ENCODE data around the gene ANKRD39.

Gene ANKRD39

GRCh38 chr2:96878796-96879544, 21.2 kb upstream of the ANKRD39 start:
- no peak overlapping the region for H3K27ac ChIP-seq
- TF ChIP-seq CTCF (conservative IDR thresholded peaks at IDR 0.05) = no peak

GRCh38 chr2:96878171-96878570, 20.4 kb upstream of the ANKRD39 start:
- no peak overlapping the region for H3K27ac ChIP-seq
- no peak for TF ChIP-seq CTCF (conservative IDR thresholded peaks at IDR 0.05)

DNA sequence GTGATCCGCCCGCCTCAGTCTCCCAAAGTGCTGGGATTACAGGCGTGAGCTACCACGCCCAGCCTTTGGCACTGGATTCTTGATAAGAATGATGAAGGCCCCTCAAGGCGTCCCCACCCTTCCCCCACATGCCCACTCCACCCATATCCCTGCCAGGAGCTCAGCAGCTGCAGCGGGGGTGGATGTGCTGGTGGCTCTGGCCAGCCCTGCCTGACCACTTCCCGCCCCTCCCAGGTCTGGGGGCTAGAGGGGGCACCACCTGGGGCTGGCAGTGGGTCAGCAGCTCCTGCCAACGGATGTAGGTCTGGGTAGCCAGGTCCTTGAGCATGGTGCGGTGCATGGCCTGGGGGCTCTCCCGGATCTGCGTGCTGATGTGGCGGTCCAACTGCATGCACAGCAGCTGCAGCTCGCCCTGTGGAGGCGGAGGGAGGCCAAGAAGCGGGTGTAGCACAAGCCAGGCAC, 19.8 kb upstream of the ANKRD39 start:
- TF ChIP-seq CTCF (conservative IDR thresholded peaks at IDR 0.05) = no peak
- no peak overlapping the region for H3K27ac ChIP-seq

DNA sequence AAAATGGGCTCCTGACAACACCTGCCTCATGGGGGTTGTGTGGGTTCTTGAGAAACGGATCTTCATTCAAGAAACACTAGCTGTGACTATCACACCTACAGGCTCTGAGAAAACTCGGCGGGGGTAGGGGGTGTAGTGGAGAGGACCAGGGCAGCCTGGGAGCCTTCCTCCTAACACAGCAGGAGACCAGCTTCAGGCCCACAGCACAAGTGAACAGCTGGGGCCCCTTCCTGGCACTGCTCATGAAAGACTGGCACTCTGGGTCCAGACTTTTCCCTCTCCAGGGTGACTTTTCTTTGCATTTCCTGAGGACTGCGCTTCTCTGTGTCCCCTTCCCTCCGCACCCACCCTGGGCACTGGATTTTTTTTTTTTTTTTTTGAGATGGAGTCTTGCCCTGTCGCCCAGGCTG, 19.2 kb upstream of the ANKRD39 start:
- H3K27ac ChIP-seq = no peak overlapping the region
- no peak for TF ChIP-seq CTCF (conservative IDR thresholded peaks at IDR 0.05)

DNA sequence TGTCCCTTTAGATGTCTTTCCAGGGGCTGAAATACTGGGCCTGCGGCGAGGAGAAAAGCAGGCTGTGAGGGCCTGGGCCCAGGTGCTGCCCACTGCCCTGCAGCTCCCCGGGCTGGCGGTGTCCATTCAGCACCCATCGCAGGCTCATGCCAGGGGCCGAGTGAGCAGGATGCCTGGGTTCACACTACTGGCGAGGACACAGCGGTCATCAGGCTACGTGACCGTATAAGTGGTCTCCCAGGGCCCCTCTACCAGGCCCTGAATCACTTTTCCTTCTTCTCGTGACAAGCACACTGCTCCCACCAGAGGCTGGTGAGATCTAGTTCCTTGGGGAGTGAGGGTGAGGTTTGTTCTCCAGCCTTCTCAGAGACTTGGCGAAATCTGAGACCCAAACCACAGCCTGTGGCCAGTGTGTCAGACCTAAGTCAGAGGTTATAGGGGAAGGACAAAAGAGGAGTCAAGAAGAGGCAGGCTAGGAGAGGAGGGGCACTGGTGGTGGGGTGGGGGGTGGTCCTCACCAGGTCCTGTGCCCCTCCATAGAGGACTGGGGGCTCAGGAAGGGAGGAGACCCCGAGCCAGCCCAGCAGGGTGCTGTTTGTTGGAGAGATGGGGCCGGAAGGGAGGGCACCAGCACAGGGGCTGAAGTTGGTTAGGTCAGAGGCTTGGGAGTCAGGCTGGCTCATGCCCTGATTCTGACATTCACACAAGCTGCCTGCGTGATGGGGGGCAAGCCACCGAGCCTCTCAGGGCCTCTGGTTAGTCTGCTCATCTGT, 18.6 kb upstream of the ANKRD39 start:
- no peak for TF ChIP-seq CTCF (conservative IDR thresholded peaks at IDR 0.05)
- no peak overlapping the region for H3K27ac ChIP-seq

DNA sequence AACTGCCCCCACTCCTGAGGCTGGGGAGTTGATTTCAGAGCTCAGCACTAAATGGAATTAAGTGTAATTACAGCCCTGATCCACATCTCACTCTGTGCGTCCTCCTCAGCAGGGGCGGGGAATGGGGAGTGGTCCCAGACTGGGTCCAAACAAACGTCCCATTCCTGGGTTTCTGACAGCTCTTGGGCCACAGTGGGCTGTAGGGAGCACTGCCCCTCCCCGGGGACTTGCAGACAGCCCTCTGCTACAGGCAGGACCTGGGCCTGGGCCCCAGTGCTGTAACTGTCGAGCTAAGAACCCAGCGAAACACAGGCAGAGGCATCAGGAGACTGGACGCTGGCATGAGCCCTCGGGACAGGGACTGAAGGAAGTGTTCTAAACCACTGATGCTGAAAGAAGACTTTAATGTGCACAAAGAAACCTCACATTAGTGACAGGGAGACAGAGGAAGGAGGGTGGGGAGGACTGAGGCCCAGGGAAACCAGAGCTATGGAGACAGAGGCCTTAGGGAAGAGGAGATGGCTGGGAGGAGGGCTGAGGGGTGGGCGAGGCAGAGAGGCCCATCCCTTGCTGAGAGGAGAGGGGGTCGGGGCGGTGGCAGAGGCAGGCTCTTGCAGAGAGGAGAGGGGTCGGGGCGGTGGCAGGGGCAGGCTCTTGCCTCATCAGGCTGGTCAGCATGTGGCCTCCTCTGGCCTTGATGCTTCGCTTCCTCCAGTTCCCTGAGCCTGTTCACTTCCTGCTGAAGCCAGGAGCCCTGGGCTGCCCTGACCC, 17.9 kb upstream of the ANKRD39 start:
- no peak for TF ChIP-seq CTCF (conservative IDR thresholded peaks at IDR 0.05)
- no peak overlapping the region for H3K27ac ChIP-seq

Measured in VCaP (cell line).